ENCODE measurements around the gene MINDY4. TPM values are rescaled to one million over a fixed set of nuclear protein-coding genes. Genes with fewer than 3 reads are reported as not detected.

Gene MINDY4
- total and polyA plus RNA-seq, 8 donors, result 2.9 to 4.9 (median 3.6) TPM

DNA sequence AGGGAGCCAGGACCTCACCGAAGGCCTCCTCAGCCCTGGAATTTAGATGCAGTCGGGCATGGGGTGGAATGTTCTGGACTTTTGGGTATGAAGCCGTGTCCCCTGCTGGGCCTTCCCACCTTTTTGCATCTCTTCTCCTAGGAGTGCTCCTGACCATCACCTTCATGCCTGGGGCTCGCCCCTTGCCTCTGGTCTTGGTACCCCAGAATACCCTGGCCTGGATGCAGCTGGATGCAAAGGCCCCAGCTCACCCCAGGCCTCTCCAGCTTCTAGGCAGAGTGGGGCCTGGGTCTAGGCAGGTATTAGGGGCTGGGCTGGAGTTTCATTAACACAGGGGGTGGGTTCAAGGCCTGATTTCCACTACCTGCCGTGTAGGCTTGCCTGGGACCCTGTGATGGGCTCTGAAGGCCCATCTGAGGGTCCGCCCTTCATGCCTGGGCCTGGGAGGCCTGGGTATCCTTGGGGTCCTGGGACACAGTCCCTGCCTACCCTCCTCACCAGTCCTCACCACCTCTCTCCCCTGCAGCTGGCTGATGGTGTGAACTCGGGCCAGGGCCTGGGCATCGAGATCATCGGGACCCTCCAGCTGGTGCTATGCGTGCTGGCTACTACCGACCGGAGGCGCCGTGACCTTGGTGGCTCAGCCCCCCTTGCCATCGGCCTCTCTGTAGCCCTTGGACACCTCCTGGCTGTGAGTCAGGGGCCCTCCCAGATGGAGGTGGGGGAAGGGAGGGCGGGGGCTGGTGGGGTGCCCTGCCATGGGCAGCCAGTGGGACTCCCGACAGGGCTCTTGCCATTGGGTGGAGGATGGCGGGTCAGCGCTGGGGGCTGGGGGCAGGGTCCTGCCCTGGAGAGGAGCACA, 150.6 kb downstream of the MINDY4 start:
- intact Hi-C loops (cut with DNase I), result no loop called here
- H3K27me3 ChIP-seq, result no peaks in the 10 kb centered on the region
- no peak for FAIRE-seq
- H3K36me3 ChIP-seq, result peaks cover 0 to 36% (median 30%) of the 10 kb centered on the region in 3 donors
- 83 to 87% methylated on average over 17 to 19 of the region's 19 CpGs for WGBS, 2 donors
- H3K27ac ChIP-seq, result peak overlapping the region in 2 of 4 donors; percentile 36 to 58
- peaks cover 0 to 8% (median 4%) of the 10 kb centered on the region in 3 donors for H3K4me1 ChIP-seq
- DNase-seq, result peak in 5 of 6 donors; percentile 7 to 76 (median 17)
- no peak for ATAC-seq
- TF ChIP-seq, protein P1, sequence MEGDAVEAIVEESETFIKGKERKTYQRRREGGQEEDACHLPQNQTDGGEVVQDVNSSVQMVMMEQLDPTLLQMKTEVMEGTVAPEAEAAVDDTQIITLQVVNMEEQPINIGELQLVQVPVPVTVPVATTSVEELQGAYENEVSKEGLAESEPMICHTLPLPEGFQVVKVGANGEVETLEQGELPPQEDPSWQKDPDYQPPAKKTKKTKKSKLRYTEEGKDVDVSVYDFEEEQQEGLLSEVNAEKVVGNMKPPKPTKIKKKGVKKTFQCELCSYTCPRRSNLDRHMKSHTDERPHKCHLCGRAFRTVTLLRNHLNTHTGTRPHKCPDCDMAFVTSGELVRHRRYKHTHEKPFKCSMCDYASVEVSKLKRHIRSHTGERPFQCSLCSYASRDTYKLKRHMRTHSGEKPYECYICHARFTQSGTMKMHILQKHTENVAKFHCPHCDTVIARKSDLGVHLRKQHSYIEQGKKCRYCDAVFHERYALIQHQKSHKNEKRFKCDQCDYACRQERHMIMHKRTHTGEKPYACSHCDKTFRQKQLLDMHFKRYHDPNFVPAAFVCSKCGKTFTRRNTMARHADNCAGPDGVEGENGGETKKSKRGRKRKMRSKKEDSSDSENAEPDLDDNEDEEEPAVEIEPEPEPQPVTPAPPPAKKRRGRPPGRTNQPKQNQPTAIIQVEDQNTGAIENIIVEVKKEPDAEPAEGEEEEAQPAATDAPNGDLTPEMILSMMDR (IDR thresholded peaks at IDR 0.05), result no peak
- no peaks in the 10 kb centered on the region for H3K9me3 ChIP-seq
- H3K4me3 ChIP-seq, result no peak overlapping the region

DNA sequence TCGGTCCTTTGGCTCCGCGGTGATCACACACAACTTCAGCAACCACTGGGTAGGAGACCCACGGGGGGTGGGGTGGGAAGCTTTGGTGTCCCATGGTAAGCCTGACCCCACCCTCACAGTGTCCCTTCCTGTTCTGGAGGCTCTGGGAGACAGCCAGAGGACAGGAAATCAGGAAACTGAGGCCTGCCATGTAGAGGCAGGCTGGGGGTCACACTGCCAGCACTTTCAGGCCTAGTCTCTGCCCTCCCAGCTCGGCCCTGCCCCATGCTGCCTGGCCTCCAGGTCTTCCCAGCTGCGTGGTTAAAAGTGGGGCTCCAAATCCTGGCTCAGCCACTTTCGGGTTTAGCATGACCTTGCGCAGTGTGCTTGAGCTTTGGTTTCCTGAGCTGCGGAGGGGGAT, 151.4 kb downstream of the MINDY4 start:
- Histone ChIP-seq H3K36me3 (peaks cover 0 to 36% (median 32%) of the 10 kb centered on the region in 3 donors), H3K27ac (no peak overlapping the region), H3K27me3 (no peaks in the 10 kb centered on the region), H3K4me1 (peaks cover 0 to 8% (median 4%) of the 10 kb centered on the region in 3 donors), H3K4me3 (no peak overlapping the region), H3K9me3 (no peaks in the 10 kb centered on the region)
- FAIRE-seq (no peak), DNase-seq (peak in 5 of 6 donors; percentile 1 to 31 (median 14)), ATAC-seq (no peak)
- WGBS, 2 donors, result 94% methylated on average over 9 of the region's 9 CpGs
- intact Hi-C loops (cut with DNase I), result no loop called here
- TF ChIP-seq, protein P1 (IDR thresholded peaks at IDR 0.05), result no peak

DNA sequence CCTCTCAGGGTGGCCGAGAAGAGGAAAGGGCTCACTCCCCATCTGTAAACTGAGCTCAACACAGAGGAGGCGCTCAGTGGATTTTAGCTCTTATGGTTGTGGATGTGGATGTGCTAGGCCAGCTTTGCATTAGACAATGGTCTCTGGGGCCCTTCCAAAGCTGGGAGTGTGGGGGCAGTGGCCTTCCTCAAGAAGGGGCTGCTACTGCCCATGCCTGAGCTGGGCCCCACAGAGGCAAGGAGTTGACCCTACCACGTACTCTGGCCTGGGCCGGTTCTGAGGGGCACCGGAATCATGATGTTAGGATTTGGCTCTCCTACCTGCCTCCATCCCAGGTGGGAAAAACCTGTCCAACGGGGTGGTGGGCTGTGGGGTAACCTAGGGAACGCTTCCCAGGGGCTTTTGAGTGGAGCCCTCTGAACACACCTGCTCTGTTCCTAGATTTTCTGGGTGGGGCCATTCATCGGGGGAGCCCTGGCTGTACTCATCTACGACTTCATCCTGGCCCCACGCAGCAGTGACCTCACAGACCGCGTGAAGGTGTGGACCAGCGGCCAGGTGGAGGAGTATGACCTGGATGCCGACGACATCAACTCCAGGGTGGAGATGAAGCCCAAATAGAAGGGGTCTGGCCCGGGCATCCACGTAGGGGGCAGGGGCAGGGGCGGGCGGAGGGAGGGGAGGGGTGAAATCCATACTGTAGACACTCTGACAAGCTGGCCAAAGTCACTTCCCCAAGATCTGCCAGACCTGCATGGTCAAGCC, 152.0 kb downstream of the MINDY4 start:
- Histone ChIP-seq H3K9me3 (no peaks in the 10 kb centered on the region), H3K4me1 (peaks cover 0 to 8% (median 4%) of the 10 kb centered on the region in 3 donors), H3K27me3 (no peaks in the 10 kb centered on the region), H3K4me3 (no peak overlapping the region), H3K27ac (no peak overlapping the region), H3K36me3 (peaks cover 0 to 36% (median 32%) of the 10 kb centered on the region in 3 donors)
- intact Hi-C loops (cut with DNase I), result no loop called here
- DNase-seq (peak in 4 of 6 donors; percentile 3 to 58 (median 28)), FAIRE-seq (no peak), ATAC-seq (no peak)
- 91 to 93% methylated on average over 18 to 19 of the region's 19 CpGs for WGBS, 2 donors
- TF ChIP-seq, protein P1 (IDR thresholded peaks at IDR 0.05), result no peak

DNA sequence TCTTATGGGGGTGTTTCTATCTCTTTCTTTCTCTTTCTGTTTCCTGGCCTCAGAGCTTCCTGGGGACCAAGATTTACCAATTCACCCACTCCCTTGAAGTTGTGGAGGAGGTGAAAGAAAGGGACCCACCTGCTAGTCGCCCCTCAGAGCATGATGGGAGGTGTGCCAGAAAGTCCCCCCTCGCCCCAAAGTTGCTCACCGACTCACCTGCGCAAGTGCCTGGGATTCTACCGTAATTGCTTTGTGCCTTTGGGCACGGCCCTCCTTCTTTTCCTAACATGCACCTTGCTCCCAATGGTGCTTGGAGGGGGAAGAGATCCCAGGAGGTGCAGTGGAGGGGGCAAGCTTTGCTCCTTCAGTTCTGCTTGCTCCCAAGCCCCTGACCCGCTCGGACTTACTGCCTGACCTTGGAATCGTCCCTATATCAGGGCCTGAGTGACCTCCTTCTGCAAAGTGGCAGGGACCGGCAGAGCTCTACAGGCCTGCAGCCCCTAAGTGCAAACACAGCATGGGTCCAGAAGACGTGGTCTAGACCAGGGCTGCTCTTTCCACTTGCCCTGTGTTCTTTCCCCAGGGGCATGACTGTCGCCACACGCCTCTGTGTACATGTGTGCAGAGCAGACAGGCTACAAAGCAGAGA, 152.7 kb downstream of the MINDY4 start:
- H3K27ac ChIP-seq, result no peak overlapping the region
- TF ChIP-seq, protein P1 (IDR thresholded peaks at IDR 0.05), result no peak

More for the DNA sequence above, 152.7 kb downstream of the MINDY4 start:
- Histone ChIP-seq H3K4me1 (peaks cover 0 to 6% (median 4%) of the 10 kb centered on the region in 3 donors), H3K27me3 (no peaks in the 10 kb centered on the region), H3K4me3 (no peak overlapping the region), H3K36me3 (peaks cover 0 to 36% (median 32%) of the 10 kb centered on the region in 3 donors), H3K9me3 (no peaks in the 10 kb centered on the region)
- DNase-seq (peak in 4 of 6 donors; percentile 1 to 34 (median 20)), FAIRE-seq (no peak), ATAC-seq (no peak)
- intact Hi-C loops (cut with DNase I), result no loop called here
- 89 to 91% methylated on average over 13 of the region's 13 CpGs for WGBS, 2 donors
